Fibroblast of skin of right quadriceps (primary cell): ENCODE measurements around the gene SPINT2.
"Not testable (repeated sequence)": the region's sequence is repeated elsewhere in the genome, so short reads cannot be mapped to it uniquely, and the experiment has no call there.

Experiments
- DNase-seq: peaks from one replicate; pipeline ENCODE4 v3.0.0-alpha.2; 2013

Gene SPINT2

GRCh38 chr19:38243279-38243673, 21.1 kb upstream of the SPINT2 start:
- DNase-seq, result no peak

- DNase-seq, result peak; percentile 45
Measured at GRCh38 chr19:38245826-38246498, 18.4 kb upstream of the SPINT2 start.

- DNase-seq, result no peak
Measured at GRCh38 chr19:38247126-38247525, 17.2 kb upstream of the SPINT2 start.

- DNase-seq, result no peak
Measured at GRCh38 chr19:38247734-38248268, 16.6 kb upstream of the SPINT2 start.

GRCh38 chr19:38248421-38248820, 16.0 kb upstream of the SPINT2 start:
- no peak for DNase-seq

- no peak for DNase-seq
Measured at GRCh38 chr19:38250428-38250820, 13.9 kb upstream of the SPINT2 start.

- no peak for DNase-seq
Measured at GRCh38 chr19:38250821-38251563, 13.4 kb upstream of the SPINT2 start.

- DNase-seq, result peak; percentile 62
Measured at GRCh38 chr19:38251564-38252051, 12.8 kb upstream of the SPINT2 start.

GRCh38 chr19:38252385-38252784, 12.0 kb upstream of the SPINT2 start:
- no peak for DNase-seq

- no peak for DNase-seq
Measured at GRCh38 chr19:38252941-38253691, 11.3 kb upstream of the SPINT2 start.

GRCh38 chr19:38253788-38254187, 10.6 kb upstream of the SPINT2 start:
- no peak for DNase-seq

- DNase-seq, result no peak
Measured at GRCh38 chr19:38255383-38256014, 8.9 kb upstream of the SPINT2 start.

GRCh38 chr19:38261942-38262341, 2.4 kb upstream of the SPINT2 start:
- DNase-seq, result not testable (repeated sequence)

- no peak for DNase-seq
Measured at GRCh38 chr19:38262585-38263268, 1.6 kb upstream of the SPINT2 start.

GRCh38 chr19:38263689-38264485, 486 bp upstream of the SPINT2 start:
- DNase-seq, result peak; percentile 79

GRCh38 chr19:38265213-38265861, 964 bp downstream of the SPINT2 start:
- DNase-seq, result no peak

- no peak for DNase-seq
Measured at GRCh38 chr19:38265921-38266429, 1.6 kb downstream of the SPINT2 start.

- peak; percentile 53 for DNase-seq
Measured at GRCh38 chr19:38266981-38267597, 2.7 kb downstream of the SPINT2 start.

- no peak for DNase-seq
Measured at GRCh38 chr19:38267761-38268483, 3.5 kb downstream of the SPINT2 start.
